HFFc6 (cell line): ENCODE data around the gene PLA2G4E. TPM values are rescaled to one million over a fixed set of nuclear protein-coding genes. Genes with fewer than 3 reads are reported as not detected.

Source experiments
- DNase-seq: peaks from one replicate; pipeline ENCODE4 v3.0.0-alpha.2; 2018
- H3K27ac Mint-ChIP-seq: 2 replicates; pipeline ENCODE4 v1.8.0; 2020; ENCODE audit warnings: mild to moderate bottlenecking, mixed read lengths
- H3K27me3 Mint-ChIP-seq: 2 replicates; pipeline ENCODE4 v1.8.0; 2021; ENCODE audit warnings: mild to moderate bottlenecking, moderate library complexity, mixed read lengths; ENCODE audit not compliant: insufficient read depth
- H3K36me3 Mint-ChIP-seq: 2 replicates; pipeline ENCODE4 v1.8.0; 2021; ENCODE audit warnings: low read depth, mixed read lengths
- H3K4me1 Mint-ChIP-seq: 2 replicates; pipeline ENCODE4 v1.8.0; 2020; ENCODE audit warnings: low read depth, mixed read lengths
- H3K4me3 Mint-ChIP-seq: 2 replicates; pipeline ENCODE4 v1.8.0; 2020; ENCODE audit warnings: mild to moderate bottlenecking, moderate library complexity, mixed read lengths
- H3K9me3 Mint-ChIP-seq: 2 replicates; pipeline ENCODE4 v1.8.0; 2020; ENCODE audit warnings: mild to moderate bottlenecking, mixed read lengths
- CTCF ChIP-seq: fragments of 200-600 bp; sonication (generic); IDR thresholded peaks from 2 replicates; pipeline ENCODE4 v1.5.0; 2021; ENCODE audit warnings: antibody characterized with exemption, mild to moderate bottlenecking
- total RNA-seq, 6 experiments: library from RNA; stranded (reverse); fragmentation: NEBNext Ultra II Directional; extraction: Animal tissue kit (Norgen Biotek cat#: 25700); gene quantifications; 2 replicates in 1 of 6; 3 replicates in 5 of 6; pipeline ENCODE4 v1.2.3, GENCODE V29; 2021

Gene PLA2G4E
- total RNA-seq, 6 experiments from 2014 or later = not detected

- H3K4me3 Mint-ChIP-seq = no peak overlapping the region
- H3K27me3 Mint-ChIP-seq = peaks cover 49% of the 10 kb centered on the region
- peaks cover 6% of the 10 kb centered on the region for H3K4me1 Mint-ChIP-seq
- TF ChIP-seq CTCF = no peak
- DNase-seq = no peak
- no peak overlapping the region for H3K27ac Mint-ChIP-seq
- peaks cover 8% of the 10 kb centered on the region; the same call in 1 of the 2 replicates for H3K36me3 Mint-ChIP-seq
- H3K9me3 Mint-ChIP-seq = peaks cover 8% of the 10 kb centered on the region; the same call in 1 of the 2 replicates
Measured at GRCh38 chr15:42027521-42027920, 6.7 kb upstream of the PLA2G4E start.

- no peaks in the 10 kb centered on the region for H3K9me3 Mint-ChIP-seq
- no peak for DNase-seq
- H3K4me3 Mint-ChIP-seq = no peak overlapping the region
- H3K27me3 Mint-ChIP-seq = peaks cover 40% of the 10 kb centered on the region
- H3K27ac Mint-ChIP-seq = no peak overlapping the region
- TF ChIP-seq CTCF = no peak
- no peaks in the 10 kb centered on the region for H3K4me1 Mint-ChIP-seq
- H3K36me3 Mint-ChIP-seq = no peaks in the 10 kb centered on the region
Measured at GRCh38 chr15:42024303-42024702, 3.5 kb upstream of the PLA2G4E start.

- Mint-ChIP-seq H3K4me3 (no peak overlapping the region), H3K27ac (no peak overlapping the region), H3K9me3 (no peaks in the 10 kb centered on the region), H3K4me1 (no peaks in the 10 kb centered on the region), H3K36me3 (no peaks in the 10 kb centered on the region), H3K27me3 (peaks cover 35% of the 10 kb centered on the region)
- no peak for TF ChIP-seq CTCF
- DNase-seq = no peak
Measured at GRCh38 chr15:42021593-42021992, 751 bp upstream of the PLA2G4E start.

- H3K27me3 Mint-ChIP-seq = peaks cover 40% of the 10 kb centered on the region
- DNase-seq = no peak
- H3K4me3 Mint-ChIP-seq = no peak overlapping the region
- no peak for TF ChIP-seq CTCF
- H3K4me1 Mint-ChIP-seq = no peaks in the 10 kb centered on the region
- no peaks in the 10 kb centered on the region for H3K9me3 Mint-ChIP-seq
- H3K27ac Mint-ChIP-seq = no peak overlapping the region
- no peaks in the 10 kb centered on the region for H3K36me3 Mint-ChIP-seq
Measured at GRCh38 chr15:42018306-42019224, 2.3 kb downstream of the PLA2G4E start.

- no peak overlapping the region for H3K27ac Mint-ChIP-seq
- H3K27me3 Mint-ChIP-seq = peaks cover 43% of the 10 kb centered on the region
- H3K36me3 Mint-ChIP-seq = no peaks in the 10 kb centered on the region
- no peak overlapping the region for H3K4me3 Mint-ChIP-seq
- H3K9me3 Mint-ChIP-seq = no peaks in the 10 kb centered on the region
- H3K4me1 Mint-ChIP-seq = no peaks in the 10 kb centered on the region
- no peak for TF ChIP-seq CTCF
- no peak for DNase-seq
Measured at GRCh38 chr15:42016971-42017370, 3.9 kb downstream of the PLA2G4E start.
